CD4-positive, alpha-beta T cell treated with Interleukin-17A for 1 hour (primary cell): ENCODE measurements around the gene NOL3.

Experiments used
- DNase-seq: peaks from one replicate; pipeline ENCODE4 v3.0.0-alpha.2; 2020

The NOL3 gene

GRCh38 chr16:67190448-67191399 is 20.4 kb downstream of the NOL3 start:
- no peak for DNase-seq

- no peak for DNase-seq
Measured at GRCh38 chr16:67191411-67191994, 21.2 kb downstream of the NOL3 start.

GRCh38 chr16:67191995-67192681 is 21.8 kb downstream of the NOL3 start, which contains the start of gene E2F4:
Gene E2F4 (plus strand): TSS chr16:67192155. CDS start chr16:67192228, 73 bp downstream.
- peak; percentile 90 for DNase-seq

- no peak for DNase-seq
Measured at GRCh38 chr16:67192781-67193361, 22.5 kb downstream of the NOL3 start.

GRCh38 chr16:67193536-67193935 is 23.2 kb downstream of the NOL3 start:
- DNase-seq = no peak

GRCh38 chr16:67194260-67194659 is 23.9 kb downstream of the NOL3 start:
- DNase-seq = no peak

GRCh38 chr16:67195676-67196075 is 25.3 kb downstream of the NOL3 start:
- no peak for DNase-seq

- DNase-seq = no peak
Measured at GRCh38 chr16:67196881-67197280, 26.5 kb downstream of the NOL3 start.

GRCh38 chr16:67197704-67198103 is 27.4 kb downstream of the NOL3 start:
- DNase-seq = no peak

GRCh38 chr16:67198238-67198734 is 27.9 kb downstream of the NOL3 start:
- peak; percentile 32 for DNase-seq

- DNase-seq = no peak
Measured at GRCh38 chr16:67199011-67199807, 28.9 kb downstream of the NOL3 start, which contains the start of gene ELMO3. Gene ELMO3 (plus strand): TSS chr16:67199131. CDS start chr16:67199327, 196 bp downstream.

GRCh38 chr16:67199808-67200198 is 29.5 kb downstream of the NOL3 start:
- no peak for DNase-seq

- no peak for DNase-seq
Measured at GRCh38 chr16:67200491-67200890, 30.2 kb downstream of the NOL3 start.

GRCh38 chr16:67201411-67202345 is 31.3 kb downstream of the NOL3 start:
- no peak for DNase-seq

- no peak for DNase-seq
Measured at GRCh38 chr16:67202426-67202825, 32.1 kb downstream of the NOL3 start.

- DNase-seq = no peak
Measured at GRCh38 chr16:67202956-67203493, 32.7 kb downstream of the NOL3 start.

GRCh38 chr16:67204076-67204475 is 33.7 kb downstream of the NOL3 start:
- DNase-seq = no peak

- DNase-seq = no peak
Measured at GRCh38 chr16:67206129-67206837, 35.9 kb downstream of the NOL3 start.

GRCh38 chr16:67206838-67207248 is 36.5 kb downstream of the NOL3 start:
- DNase-seq = no peak
